ENCODE measurements around the gene PSMB7.
"Not testable (repeated sequence)": the region's sequence is repeated elsewhere in the genome, so short reads cannot be mapped to it uniquely, and the experiment has no call there.

PSMB7 gene

GRCh38 chr9:124442826-124443225 is 27.6 kb upstream of the PSMB7 start:
- no peak for DNase-seq

- no peak for DNase-seq
Observed at GRCh38 chr9:124442379-124442778, 27.1 kb upstream of the PSMB7 start.

DNA sequence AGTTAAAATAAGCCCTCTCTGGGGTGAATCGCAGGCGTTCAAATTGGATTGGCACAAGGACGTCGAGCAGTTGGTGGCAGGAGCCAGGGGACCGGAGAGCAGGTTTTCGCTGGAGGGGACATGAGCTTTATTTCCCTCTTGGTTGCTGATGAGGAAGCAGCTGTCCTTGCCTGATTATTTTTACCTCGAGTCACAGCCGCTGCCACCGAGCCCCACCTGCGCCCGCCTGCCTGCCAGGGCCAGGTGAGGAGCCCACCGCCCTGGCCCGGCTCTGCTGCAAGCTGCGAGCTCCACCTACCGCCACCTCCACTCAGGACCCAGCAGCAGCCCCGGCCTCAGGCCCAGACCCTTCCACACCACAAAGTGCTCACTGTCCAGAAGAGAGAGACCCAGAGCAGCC is 26.0 kb upstream of the PSMB7 start:
- DNase-seq = no peak

- DNase-seq = no peak
Observed at GRCh38 chr9:124440786-124441185, 25.5 kb upstream of the PSMB7 start.

DNA sequence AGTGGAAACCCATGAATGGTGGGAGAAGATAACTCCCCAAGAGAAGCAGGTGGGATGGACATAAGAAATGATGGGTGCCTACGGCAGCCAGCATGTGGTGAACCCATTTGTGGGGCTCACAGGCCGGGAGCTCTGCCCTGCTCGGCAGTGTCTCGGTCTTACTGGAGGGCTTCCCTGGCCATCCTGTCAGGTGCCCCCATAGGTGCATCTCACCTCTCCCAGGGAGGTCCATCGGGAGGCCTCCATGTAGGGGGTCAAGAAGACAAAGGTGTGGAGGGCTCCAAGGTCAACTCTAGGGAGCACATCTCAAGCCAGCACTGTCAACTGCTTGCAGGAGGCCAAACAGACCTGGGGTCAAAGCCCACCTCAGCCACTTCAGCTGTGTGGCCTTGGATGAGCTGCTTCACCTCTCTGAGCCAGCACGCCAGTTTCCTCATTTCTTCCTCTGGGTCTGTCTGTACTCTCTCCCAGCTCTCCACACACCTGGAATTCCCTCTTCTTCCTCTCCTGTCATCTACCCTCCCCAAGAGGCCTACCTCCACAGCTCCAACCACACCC is 24.5 kb upstream of the PSMB7 start:
- no peak for DNase-seq

GRCh38 chr9:124439086-124439485 is 23.8 kb upstream of the PSMB7 start:
- DNase-seq = no peak

GRCh38 chr9:124438091-124438490 is 22.8 kb upstream of the PSMB7 start:
- DNase-seq = no peak

DNA sequence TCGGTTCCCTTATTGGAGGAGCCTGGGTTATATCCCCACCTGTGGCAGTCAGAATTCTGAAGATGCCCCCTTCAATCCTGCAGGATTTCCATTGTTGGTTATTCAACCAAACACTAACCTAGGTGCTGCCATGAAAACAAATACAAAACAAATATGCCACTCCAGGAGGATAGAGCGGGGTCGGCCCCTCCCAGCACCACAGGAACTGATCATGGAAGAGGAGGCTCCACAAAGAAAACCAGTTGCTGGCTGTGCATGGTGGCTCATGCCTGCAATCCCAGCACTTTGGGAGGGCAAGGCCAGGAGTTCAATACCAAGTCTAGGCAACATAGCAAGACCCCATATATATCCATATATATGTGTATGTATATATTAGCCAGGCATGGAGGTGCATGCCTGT is 21.8 kb upstream of the PSMB7 start:
- DNase-seq = no peak

DNA sequence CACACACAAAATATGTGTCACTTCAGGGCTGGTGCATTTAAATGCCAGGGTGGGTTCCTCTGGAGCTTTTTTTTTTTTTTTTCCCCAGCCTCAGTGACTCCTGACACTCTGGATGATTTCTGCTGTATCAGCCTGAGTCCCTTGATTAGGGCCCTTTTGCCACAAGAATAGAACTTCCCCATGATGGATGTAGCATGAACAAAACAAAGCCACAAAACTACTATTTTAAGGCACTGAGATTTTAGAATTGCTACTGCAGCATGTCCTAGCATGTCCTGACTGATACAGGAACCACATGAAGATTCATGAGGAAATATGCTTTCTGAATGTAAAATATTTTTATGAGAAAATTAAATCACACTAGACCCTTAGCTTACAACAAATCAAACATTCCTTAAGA is 21.1 kb upstream of the PSMB7 start:
- DNase-seq = no peak

- no peak for DNase-seq
Observed at GRCh38 chr9:124429530-124429867, 14.3 kb upstream of the PSMB7 start.

- DNase-seq = no peak
Observed at GRCh38 chr9:124428751-124429529, 13.7 kb upstream of the PSMB7 start.

DNA sequence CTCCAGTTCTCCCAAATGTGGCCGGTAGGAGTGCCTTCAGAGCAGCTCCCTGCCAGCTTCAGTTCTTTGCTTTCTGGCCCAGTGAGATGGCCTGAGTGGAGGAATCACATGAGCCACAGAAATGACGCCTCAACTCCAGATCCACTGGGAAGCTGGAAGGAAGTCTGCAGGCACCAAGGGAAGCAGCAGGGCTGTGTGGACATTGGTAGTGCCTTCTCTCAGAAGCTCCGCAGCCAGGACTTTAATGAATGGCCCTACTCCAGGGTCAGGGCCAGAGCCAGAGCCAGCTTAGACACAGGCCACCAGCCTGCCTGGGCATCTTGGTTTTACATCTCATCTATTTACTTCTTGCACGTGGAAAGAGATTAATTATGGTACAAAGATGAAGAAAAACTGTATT is 12.0 kb upstream of the PSMB7 start:
- DNase-seq = no peak

DNA sequence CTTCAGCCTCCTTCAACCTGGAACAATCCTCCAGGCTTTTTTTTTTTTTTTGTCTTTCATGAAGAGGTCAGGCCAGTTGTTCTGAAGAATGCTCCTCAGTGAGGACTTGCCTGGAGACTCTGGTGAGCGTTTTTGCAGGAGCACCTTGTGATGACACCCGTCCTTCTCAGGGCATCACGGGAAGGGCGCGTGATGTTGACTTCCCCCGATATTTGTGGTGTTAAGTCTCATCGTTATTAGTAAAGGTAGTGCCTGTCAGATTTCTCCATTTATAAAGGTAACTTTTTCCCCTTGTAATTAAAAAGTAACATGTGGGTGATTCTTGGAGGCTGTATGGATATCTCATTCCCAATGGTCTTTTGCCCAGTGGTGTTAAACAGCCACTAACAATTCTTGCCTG is 11.1 kb upstream of the PSMB7 start:
- DNase-seq = no peak

- DNase-seq = not testable (repeated sequence)
Observed at GRCh38 chr9:124425733-124426132, 10.5 kb upstream of the PSMB7 start.

DNA sequence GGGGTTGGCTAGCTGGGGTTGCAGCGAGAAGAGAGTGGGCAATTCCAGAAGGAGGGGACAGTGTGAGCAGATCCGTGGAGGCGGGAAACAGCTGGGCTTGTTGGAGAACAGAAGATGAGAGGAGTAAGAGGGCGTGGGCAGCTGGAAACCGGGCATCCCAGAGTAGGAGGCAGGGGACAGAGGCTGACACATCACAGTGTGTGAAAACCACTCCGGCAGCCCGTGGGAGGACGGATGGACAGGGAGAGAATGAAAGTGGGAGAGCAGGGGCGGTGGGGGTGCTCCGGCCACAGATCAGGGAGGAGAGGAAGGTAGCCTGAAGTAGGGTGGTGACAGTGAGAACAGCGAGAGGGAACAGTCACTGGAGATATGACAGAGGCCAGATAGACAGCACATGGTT is 8.3 kb upstream of the PSMB7 start:
- no peak for DNase-seq

DNA sequence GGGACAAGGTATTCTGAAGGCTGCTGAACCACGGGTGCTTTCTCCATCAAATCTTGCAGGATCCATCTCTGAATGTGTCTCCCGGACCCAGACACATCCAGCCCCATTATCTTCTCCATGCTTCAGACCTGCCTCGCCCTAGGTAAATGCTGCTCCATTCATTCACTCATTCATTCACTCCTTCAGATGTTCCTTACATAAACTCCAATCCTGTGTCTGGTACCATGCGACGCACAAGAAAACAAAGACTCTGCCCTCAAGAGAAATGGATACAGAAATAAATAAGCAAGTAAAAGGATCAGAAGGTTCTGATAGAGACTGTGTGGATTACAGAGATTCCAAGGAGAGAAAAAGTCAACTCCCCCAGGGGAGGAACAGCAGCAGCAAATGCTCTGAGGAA is 7.9 kb upstream of the PSMB7 start:
- no peak for DNase-seq

DNA sequence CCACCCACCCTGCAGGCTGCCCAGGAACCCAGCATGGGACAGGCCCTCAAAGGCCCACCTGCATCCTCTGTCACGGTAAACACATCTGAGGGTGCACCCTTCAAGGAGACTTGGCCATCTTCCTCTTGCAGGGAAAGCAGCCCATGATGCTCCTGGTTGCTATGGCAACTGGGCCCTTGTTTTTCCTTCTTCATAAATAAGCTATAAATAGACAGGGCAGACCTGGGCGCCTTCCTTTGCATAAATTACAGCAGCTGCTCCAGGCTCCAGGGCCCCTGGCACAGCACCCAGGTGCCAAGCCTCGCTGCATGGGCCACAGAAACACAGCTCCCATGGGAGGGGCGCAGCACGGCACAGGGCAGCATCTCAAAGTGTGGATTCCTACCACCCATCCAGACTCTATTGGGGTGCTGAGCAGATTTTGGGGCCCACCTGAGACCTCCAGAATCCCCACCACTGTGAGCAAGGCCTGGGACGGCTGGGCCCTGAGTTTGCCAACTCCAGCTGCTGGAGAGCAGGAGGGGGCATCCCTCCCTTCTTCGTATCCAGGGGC is 5.8 kb upstream of the PSMB7 start:
- no peak for DNase-seq

DNA sequence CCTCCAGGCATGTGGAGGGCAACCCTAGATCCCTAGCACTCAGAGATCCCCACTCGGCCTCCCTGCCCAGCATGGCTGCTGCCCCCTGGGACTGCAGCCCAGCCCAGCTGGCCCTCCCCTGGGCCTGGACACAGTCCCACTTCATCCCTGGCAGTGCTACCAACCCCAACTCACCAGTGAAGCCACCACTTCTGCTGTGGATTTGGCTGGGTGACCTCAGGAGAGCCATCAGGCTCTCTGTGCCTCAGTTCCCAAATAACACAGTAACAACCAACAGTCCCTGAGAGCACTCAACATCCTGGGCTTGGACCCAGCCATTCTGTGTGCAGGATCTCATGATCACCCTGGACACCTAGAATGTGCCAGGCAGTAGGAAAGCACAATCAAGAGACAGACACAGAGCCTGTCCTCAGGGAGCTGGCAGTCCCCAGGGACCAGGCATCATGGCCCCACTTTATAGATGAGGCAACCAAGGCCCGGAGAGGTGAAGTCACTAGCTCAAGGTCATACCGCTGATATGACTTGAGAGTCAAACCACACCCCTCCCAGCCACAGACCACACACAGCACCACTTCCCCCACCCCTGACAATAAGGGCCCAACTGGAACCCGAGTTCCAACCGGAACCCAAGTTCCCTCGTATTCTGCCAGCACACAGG is 4.7 kb upstream of the PSMB7 start:
- DNase-seq = no peak

- no peak for DNase-seq
Observed at GRCh38 chr9:124415852-124416484, 726 bp upstream of the PSMB7 start.

DNA sequence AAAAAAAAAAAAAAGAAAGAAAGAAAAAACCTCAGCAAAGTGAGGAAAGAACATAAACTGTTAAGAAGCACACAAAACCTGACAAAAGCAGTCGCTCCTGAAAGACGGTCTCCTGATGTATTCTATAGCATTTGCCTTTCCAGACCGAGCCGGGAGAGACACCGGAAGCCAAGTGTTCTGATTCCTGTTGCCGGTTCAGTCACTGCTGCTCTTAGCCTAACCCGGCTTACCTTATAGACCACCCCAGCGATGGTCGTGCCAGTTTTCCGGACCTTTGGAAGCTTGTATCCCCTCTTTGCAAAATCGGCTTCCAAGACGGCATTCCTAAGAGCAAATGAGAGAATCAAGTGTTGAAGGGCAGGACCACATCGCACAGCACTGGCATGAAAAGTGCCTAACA is 630 bp downstream of the PSMB7 start:
- no peak for DNase-seq

DNA sequence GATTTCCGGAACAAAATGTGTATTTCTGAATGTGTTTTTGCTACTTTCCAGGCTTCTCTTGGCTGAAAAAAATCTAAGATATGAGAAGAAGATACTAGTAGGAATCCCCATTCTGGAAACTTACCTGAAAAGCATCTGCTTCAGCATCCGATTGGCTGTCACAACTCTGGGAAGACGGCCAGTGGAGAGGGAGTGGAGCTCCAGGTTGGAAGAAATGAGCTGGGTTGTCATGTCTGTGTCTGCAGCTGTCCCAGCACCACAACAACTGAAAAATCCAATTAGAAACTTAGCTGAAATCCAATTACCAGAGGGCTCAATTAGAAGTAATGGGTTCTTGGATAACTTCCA is 3.0 kb downstream of the PSMB7 start:
- DNase-seq = no peak

DNA sequence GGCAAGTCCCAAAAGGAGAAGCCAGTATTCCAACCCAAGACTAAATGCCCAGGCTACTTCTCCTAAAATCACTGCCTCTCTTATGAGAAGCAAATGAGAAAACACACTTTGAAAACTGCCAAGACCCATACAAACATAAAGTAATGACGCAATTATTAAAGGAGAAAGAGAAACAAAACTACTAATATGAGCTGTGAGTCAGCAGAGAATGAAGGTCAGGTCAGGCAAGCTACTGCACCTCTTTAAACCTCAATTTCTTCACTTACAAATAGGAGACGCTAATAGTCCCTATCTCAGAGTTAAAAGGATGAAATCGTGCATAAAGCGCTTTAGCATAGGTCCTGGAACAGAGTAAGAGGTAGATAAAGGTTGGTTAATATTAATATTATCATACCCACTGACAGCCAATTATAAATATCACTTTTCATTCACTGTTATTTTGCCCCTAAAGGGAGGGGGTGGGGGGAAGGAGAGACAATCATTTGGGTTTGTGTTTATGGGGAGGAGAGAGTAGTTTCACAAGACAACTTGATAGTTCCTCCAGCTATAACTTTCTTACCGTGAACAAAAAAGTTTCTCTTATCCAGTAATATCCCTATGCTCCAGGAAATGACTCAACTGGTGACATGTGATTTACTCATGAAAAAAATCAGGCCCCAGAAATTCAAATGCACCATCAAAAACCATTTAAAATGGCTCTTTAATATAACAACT is 3.6 kb downstream of the PSMB7 start:
- DNase-seq = no peak

GRCh38 chr9:124410321-124410913 is 4.8 kb downstream of the PSMB7 start:
- no peak for DNase-seq

Data from NCI-H1048 (cell line).